ENCODE data around the gene CXXC5.

GRCh38 chr5:139709582-139710318 lies 61.6 kb downstream of the CXXC5 start:
- TF ChIP-seq POLR2AphosphoS5 (IDR thresholded peaks at IDR 0.05; ENCODE audit: low read depth, low read length) (no peak), CTCF (IDR thresholded peaks at IDR 0.05) (no peak), EP300 (IDR thresholded peaks at IDR 0.05; ENCODE audit: borderline replicate concordance in 1 of 2, low read depth in 1 of 2, low read length in 1 of 2) (no peak), RFX5 (IDR thresholded peaks at IDR 0.05; ENCODE audit: low read length) (no peak), MAX (IDR thresholded peaks at IDR 0.05; ENCODE audit: low read depth) (no peak), CHD2 (IDR thresholded peaks at IDR 0.05; ENCODE audit: low read length, partially characterized antibody) (no peak), JUND (IDR thresholded peaks at IDR 0.05) (no peak), GATA2 (CRISPR knock-in tag; IDR thresholded peaks at IDR 0.05) (no peak)
- TF ChIP-seq, protein P1, sequence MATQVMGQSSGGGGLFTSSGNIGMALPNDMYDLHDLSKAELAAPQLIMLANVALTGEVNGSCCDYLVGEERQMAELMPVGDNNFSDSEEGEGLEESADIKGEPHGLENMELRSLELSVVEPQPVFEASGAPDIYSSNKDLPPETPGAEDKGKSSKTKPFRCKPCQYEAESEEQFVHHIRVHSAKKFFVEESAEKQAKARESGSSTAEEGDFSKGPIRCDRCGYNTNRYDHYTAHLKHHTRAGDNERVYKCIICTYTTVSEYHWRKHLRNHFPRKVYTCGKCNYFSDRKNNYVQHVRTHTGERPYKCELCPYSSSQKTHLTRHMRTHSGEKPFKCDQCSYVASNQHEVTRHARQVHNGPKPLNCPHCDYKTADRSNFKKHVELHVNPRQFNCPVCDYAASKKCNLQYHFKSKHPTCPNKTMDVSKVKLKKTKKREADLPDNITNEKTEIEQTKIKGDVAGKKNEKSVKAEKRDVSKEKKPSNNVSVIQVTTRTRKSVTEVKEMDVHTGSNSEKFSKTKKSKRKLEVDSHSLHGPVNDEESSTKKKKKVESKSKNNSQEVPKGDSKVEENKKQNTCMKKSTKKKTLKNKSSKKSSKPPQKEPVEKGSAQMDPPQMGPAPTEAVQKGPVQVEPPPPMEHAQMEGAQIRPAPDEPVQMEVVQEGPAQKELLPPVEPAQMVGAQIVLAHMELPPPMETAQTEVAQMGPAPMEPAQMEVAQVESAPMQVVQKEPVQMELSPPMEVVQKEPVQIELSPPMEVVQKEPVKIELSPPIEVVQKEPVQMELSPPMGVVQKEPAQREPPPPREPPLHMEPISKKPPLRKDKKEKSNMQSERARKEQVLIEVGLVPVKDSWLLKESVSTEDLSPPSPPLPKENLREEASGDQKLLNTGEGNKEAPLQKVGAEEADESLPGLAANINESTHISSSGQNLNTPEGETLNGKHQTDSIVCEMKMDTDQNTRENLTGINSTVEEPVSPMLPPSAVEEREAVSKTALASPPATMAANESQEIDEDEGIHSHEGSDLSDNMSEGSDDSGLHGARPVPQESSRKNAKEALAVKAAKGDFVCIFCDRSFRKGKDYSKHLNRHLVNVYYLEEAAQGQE (IDR thresholded peaks at IDR 0.05; ENCODE audit: low read depth, low read length): no peak
